ENCODE results near the gene CNPPD1. TPM values are rescaled to one million over a fixed set of nuclear protein-coding genes. Genes with fewer than 3 reads are reported as not detected.

Gene CNPPD1
- total and polyA plus RNA-seq, 4 donors = 16.5 to 39.8 (median 21.6) TPM

- peak; percentile 42 for DNase-seq (ENCODE audit: low spot score)
- WGBS = 33% methylated on average over 17 of the region's 17 CpGs
- peaks cover 5 to 21% (median 9%) of the 10 kb centered on the region in 4 donors for H3K36me3 ChIP-seq (ENCODE audit: control insufficient read depth in 4 of 4, insufficient read depth in 3 of 4, low read depth in 1 of 4, low read length in 3 of 4)
Measured at GRCh38 chr2:219207884-219208740, 31.4 kb upstream of the CNPPD1 start.

GRCh38 chr2:219207134-219207883 is 30.6 kb upstream of the CNPPD1 start:
- WGBS = 9% methylated on average over 22 of the region's 22 CpGs
- Histone ChIP-seq H3K9ac (ENCODE audit: low read depth in 1 of 2, low read length in 2 of 2) (peak overlapping the region; percentile 23 to 32), H3K9me3 (ENCODE audit: control insufficient read depth in 4 of 4, low read length in 3 of 4) (no peaks in the 10 kb centered on the region), H3K4me1 (ENCODE audit: control insufficient read depth in 4 of 4, insufficient read depth in 4 of 4, low read length in 3 of 4) (peaks cover 3 to 26% (median 23%) of the 10 kb centered on the region in 4 donors), H3K27ac (ENCODE audit: low read depth in 1 of 2, low read length in 2 of 2) (peak overlapping the region; percentile 95 to 97), H3K36me3 (ENCODE audit: control insufficient read depth in 4 of 4, insufficient read depth in 3 of 4, low read depth in 1 of 4, low read length in 3 of 4) (peaks cover 2 to 16% (median 8%) of the 10 kb centered on the region in 4 donors), H3K4me3 (ENCODE audit: low read depth in 1 of 3, low read length in 3 of 3) (peak overlapping the region; percentile 11 to 95 (median 78)), H3K27me3 (ENCODE audit: control insufficient read depth in 4 of 4, insufficient read depth in 4 of 4, low read length in 3 of 4) (no peaks in the 10 kb centered on the region)
- no peak for TF ChIP-seq GABPA (IDR thresholded peaks at IDR 0.05 in 1 of 2, conservative IDR thresholded peaks at IDR 0.05 in 1 of 2)
- no peak for TF ChIP-seq CTCF (IDR thresholded peaks at IDR 0.05; ENCODE audit: low read depth, low read length, missing input control)
- TF ChIP-seq EGR1 (IDR thresholded peaks at IDR 0.05; ENCODE audit: low read depth in 2 of 2) = no peak
- no peak for TF ChIP-seq MAX (IDR thresholded peaks at IDR 0.05)
- TF ChIP-seq FOXA2 (IDR thresholded peaks at IDR 0.05) = no peak
- TF ChIP-seq REST (IDR thresholded peaks at IDR 0.05) = peak; percentile 10
- peak; percentile 40 for DNase-seq (ENCODE audit: low spot score)

More at GRCh38 chr2:219207884-219208740, 31.4 kb upstream of the CNPPD1 start:
- no peak for TF ChIP-seq FOXA2 (IDR thresholded peaks at IDR 0.05)
- peak in 1 of 2 donors; percentile 20 for TF ChIP-seq RXRA (IDR thresholded peaks at IDR 0.05)
- TF ChIP-seq SP1 (IDR thresholded peaks at IDR 0.05) = peak; percentile 30
- TF ChIP-seq HNF4A (conservative IDR thresholded peaks at IDR 0.05) = peak; percentile 69 to 73
- TF ChIP-seq JUND (IDR thresholded peaks at IDR 0.05) = no peak
- H3K9me3 ChIP-seq (ENCODE audit: control insufficient read depth in 4 of 4, low read length in 3 of 4) = no peaks in the 10 kb centered on the region
- peak overlapping the region; percentile 95 to 97 for H3K27ac ChIP-seq (ENCODE audit: low read depth in 1 of 2, low read length in 2 of 2)
- H3K27me3 ChIP-seq (ENCODE audit: control insufficient read depth in 4 of 4, insufficient read depth in 4 of 4, low read length in 3 of 4) = no peaks in the 10 kb centered on the region
- H3K4me1 ChIP-seq (ENCODE audit: control insufficient read depth in 4 of 4, insufficient read depth in 4 of 4, low read length in 3 of 4) = peaks cover 3 to 26% (median 23%) of the 10 kb centered on the region in 4 donors
- H3K9ac ChIP-seq (ENCODE audit: low read depth in 1 of 2, low read length in 2 of 2) = no peak overlapping the region
- H3K4me3 ChIP-seq (ENCODE audit: low read depth in 1 of 3, low read length in 3 of 3) = peak overlapping the region in 1 of 3 donors; percentile 78

All from liver (tissue), 9 donors.